ENCODE measurements around the gene AHNAK.

GRCh38 chr11:62555464-62556107 is 9.0 kb upstream of the AHNAK start:
- TF ChIP-seq EZH2 (IDR thresholded peaks at IDR 0.05; ENCODE audit: borderline replicate concordance, low read length): no peak
- TF ChIP-seq CTCF (conservative IDR thresholded peaks at IDR 0.05 in 1 of 2, IDR thresholded peaks at IDR 0.05 in 1 of 2; ENCODE audit: extremely low read depth in 1 of 2, insufficient read depth in 1 of 2, low read depth in 1 of 2, low read length in 2 of 2): no peak

All from mammary epithelial cell (primary cell).